HG02678 (cell line): ENCODE data around the gene SLC25A22.

ENCODE experiments used
- ATAC-seq: cut with Tn5 transposase; IDR thresholded peaks from one replicate; pipeline ENCODE4 v1.9.1; 2021; ENCODE audit warnings: mild to moderate bottlenecking, moderate library complexity; ENCODE audit not compliant: unreplicated experiment

The SLC25A22 gene

GRCh38 chr11:823441-824291, 25.6 kb upstream of the SLC25A22 start:
- no peak for ATAC-seq

DNA sequence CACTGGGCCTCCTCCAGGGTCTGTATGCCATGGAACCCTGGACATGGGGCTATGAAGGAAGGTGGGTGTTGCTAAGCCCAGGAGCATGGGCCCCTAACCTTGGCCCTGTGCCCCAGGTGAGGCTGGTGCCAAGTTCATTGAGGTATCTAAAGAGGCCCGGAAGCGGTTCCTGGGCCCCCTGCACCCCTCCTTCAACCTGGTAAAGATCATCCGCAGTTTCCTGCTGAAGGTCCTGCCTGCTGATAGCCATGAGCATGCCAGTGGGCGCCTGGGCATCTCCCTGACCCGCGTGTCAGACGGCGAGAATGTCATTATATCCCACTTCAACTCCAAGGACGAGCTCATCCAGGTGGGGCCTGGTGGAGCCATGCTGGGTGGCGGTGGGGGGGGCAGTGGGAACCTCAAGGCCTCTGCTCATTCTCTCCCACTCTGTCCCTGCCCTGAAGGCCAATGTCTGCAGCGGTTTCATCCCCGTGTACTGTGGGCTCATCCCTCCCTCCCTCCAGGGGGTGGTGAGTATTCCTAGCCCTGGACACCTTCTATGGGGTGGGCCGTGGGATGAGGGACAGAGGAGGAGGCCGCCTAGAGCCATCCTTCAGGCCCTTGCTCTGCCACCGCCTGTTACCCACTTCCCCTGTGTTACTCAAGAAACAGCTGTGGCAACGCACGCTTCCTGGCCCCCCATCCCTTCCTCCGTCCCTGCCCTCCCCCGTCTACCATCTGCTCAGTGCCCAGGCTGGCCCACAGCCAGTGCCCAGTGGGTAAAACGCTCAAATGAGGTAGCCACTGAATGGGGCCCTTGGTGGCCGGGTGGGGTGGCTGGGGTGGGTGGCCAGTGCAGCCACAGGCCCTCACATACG, 23.7 kb upstream of the SLC25A22 start:
- ATAC-seq: no peak

- ATAC-seq: no peak
Observed at GRCh38 chr11:820655-821511, 22.8 kb upstream of the SLC25A22 start.

DNA sequence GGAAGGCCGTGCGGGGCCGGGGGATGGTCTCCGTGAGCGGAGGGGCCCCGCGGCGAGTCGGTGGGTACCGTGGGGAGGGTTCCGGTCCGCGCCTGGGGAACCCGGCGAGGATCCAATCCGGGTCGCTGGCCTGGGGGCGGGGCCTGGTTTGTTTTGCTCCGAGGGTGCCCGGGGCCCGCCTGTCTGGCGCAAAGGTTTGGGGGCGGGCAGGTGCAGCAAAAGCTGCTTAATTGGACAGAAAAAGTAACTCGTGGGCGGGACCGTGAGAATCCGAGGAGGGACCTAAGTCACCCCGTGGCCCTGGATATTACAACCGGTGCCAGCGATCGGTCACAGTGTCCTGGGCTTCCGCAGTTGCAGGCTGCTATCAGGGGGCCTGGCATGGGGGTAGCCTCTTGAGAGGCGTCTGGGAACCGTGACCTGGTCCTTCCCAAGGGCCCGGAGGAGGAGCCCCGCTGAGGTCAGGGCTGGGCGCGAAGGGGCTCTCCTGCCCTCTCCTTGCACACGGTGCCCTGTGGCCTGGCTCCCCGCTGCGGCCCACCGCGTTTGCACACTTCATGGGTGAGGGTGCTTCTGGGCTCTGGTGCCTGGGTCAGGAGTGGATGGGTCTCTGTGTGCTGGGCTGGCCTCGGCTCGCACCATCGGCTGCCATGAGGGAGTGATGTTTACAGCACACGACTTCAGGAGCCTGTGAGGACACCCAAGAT, 22.0 kb upstream of the SLC25A22 start:
- peak; percentile 70 for ATAC-seq

- ATAC-seq: peak; percentile 70
Observed at GRCh38 chr11:819129-819931, 21.2 kb upstream of the SLC25A22 start.

GRCh38 chr11:818396-819128, 20.5 kb upstream of the SLC25A22 start, which contains the start of gene PNPLA2:
Gene PNPLA2 (plus strand): TSS chr11:818914. CDS start chr11:819719, 805 bp downstream.
- no peak for ATAC-seq

GRCh38 chr11:816433-816779, 18.3 kb upstream of the SLC25A22 start:
- ATAC-seq: no peak

DNA sequence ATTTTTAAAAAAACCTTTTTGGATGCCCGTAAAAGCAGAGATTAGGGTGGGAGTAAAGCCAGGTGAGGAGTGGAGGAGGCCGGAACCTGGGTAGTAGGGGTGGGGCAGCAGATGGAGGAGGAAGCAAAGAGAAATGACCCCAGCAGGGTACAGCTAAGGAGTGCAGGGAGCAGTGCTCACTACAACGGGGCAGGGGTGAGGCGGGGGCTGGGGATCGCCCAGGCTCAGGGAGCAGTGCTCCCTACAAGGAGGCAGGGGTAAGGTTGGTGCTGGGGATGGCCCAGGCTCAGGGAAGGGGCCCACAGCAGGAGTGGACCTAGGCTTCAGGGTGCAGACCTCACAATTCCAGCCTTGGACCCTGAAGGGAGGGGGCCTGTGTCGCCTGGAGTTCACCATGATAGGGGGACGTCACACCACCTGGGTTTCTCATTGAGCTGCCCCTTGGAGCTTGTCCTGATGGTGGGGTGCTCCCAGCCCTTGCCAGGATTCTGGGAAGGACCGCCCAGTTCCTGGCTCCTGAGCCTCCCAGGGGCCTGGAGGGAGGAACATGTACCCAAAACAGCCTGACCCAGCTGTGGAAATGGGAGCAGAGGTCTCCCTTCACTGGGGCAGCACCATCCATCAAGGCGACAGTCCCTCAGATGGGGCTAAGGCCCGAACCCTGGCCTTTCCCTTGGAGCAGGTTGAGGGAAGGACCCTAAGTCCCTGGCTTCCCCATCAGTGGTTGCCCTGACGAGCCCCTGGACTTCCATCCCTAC, 17.8 kb upstream of the SLC25A22 start:
- no peak for ATAC-seq

GRCh38 chr11:813456-814096, 15.5 kb upstream of the SLC25A22 start:
- ATAC-seq: no peak

DNA sequence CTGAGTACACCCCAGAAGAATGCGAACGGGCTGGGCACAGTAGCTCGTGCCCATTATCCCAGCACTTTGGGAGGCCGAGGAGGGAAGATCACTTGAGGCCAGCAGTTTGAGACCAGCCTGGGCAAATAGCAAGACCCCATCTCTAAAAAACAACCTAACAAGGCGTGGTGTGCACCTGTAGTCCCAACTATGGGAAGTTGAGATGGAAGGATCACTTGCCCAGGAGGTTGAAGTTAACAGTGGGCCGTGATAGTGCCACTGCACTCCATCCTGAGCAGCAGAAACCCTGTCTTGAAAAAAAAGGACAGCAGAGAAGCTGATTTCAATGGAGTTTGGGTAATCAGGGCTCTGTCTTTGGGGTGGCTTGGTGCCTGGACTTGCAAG, 15.0 kb upstream of the SLC25A22 start:
- no peak for ATAC-seq

DNA sequence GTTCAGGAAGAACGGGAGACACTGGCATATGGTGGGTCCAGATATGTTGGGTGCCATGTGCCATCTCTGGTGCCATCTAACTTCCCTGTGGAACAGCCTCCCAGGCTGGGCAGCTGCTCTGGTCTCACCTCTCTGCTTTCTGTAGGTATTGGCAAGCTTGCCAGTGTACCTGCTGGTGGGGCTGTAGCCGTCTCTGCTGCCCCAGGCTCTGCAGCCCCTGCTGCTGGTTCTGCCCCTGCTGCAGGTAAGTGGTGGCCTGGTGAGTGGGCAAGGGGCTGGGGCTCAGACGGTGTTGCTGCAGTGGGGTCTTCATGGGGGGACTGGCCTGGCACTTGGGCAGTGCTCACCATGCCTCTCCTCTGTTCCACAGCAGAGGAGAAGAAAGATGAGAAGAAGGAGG, 14.3 kb upstream of the SLC25A22 start:
- ATAC-seq: no peak

GRCh38 chr11:811446-812245, 13.6 kb upstream of the SLC25A22 start:
- ATAC-seq: no peak

DNA sequence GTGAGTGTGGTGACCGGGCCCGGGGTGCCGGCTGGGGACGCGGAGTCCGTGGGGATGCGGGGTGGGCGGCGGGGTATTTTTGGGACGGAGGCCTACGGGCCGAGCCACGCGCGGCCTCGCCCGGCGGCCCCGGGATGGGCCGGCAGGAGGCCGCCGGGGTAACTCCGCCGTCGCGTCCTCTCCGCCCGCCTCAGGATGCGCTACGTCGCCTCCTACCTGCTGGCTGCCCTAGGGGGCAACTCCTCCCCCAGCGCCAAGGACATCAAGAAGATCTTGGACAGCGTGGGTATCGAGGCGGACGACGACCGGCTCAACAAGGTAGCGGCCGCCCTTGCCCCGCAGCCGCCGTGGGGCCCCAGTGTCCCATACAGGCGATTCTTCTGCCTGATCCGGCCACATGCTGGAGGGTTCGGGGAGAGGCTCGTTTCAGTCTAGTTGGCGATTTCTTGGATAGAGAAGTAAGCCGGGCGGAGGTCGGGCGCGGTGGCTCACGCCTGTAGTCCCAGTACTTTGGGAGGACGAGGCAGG, 12.0 kb upstream of the SLC25A22 start:
- no peak for ATAC-seq

DNA sequence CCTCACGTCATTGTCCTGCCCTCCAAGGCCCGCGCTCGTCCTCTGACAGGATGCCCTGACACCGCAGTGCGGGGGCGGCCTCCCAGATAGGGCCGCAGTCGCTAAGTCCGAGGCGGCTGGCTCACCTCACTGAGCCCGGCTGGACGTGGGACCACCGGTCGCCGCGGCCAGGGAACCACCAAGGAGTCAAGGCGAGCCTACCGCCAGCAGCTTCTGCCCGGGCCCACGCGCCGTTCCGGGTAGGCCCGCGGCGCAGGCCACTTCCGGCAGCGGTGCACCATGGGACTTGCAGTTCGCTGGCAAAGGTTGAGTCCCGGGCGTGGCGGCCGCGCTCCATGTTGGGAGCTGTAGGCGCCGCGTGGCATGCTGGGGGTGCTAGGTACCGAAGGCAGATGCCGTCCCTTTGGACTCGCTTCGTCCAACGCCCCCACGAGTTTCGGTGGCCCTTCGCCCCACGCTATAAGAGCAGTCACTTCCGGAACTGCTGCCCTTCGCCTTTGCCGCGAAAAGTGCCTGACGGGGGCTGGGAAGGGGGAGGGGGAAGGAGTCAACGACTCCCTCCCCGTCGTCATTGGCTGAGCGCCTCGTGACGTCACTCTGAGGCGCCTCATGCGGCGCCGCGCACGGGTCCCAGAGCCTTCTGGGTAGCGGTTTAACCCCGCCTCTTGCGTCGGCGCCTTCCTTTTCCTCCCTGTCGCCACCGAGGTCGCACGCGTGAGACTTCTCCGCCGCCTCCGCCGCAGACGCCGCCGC, 11.4 kb upstream of the SLC25A22 start, which contains the start of gene RPLP2:
RPLP2 (plus strand) TSS at position 681 of the 753 bp plus-strand sequence. CDS start 268 bp downstream, outside the sequence.
- peak; percentile 76 for ATAC-seq

DNA sequence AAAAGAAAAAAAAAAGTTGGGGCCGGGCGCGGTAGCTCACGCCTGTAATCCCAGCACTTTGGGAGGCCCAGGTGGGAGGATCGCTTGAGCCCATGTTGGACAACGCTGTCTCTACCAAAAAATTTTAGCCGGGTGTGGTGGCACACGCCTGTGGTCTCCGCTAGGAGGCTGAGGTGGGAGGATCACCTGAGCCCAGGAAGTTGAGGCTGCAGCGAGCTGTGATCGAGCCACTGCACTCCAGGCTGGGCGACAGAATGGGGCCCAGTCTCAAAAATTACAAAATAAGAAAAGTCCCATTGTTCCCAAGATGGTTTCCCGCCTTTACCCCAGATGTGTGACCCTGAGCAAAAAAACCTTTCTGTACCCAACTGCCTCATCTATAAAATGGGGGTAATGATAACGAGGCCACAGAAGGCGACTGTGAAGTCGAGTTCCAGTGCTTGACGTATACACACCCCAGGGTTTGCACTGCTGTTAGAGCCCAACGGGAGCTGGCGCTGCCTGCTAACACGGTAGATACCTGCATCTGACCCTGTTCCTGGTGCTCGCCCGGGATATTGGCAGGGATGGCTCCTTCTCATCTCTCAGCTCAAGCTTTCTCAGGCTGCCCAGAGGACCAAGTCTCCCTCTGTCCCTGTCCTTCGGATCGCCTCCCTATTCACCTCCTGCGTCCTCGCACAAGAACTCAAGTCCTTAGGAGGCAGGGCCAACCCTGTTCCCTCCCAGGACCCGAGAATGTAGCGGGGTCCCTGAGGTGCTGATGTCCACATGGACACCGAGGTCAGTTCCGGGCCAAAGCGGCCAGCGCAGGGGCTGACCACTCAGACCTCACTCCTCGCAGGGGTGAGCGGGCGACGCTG, 10.6 kb upstream of the SLC25A22 start:
- ATAC-seq: no peak
